PFSK-1 (cell line): ENCODE results near the gene APOL3.

Experiments
- FOXP2 ChIP-seq: optimal IDR thresholded peaks from 2 replicates; pipeline ENCODE3; 2011; ENCODE audit warnings: borderline replicate concordance, control low read depth, inconsistent platforms; ENCODE audit not compliant: insufficient read depth; ENCODE audit errors: extremely low read length, extremely low read depth
- POLR2AphosphoS5 ChIP-seq: IDR thresholded peaks from 2 replicates; pipeline ENCODE4 v1.6.1; 2012; ENCODE audit warnings: low read depth, mild to moderate bottlenecking, control low read depth, low read length, moderate library complexity
- REST ChIP-seq, 2 experiments: IDR thresholded peaks; 2 replicates each; pipeline versions ENCODE4 v1.6.1 to v1.8.0; 2011 to 2012; ENCODE audit warnings: low read depth in 2 of 2, low read length in 2 of 2, control low read depth in 1 of 2, inconsistent platforms in 1 of 2, mild to moderate bottlenecking in 1 of 2, moderate library complexity in 1 of 2; ENCODE audit not compliant: insufficient read depth in 1 of 2
- SIN3A ChIP-seq: IDR thresholded peaks from 2 replicates; pipeline ENCODE4 v1.6.1; 2012; ENCODE audit warnings: mild to moderate bottlenecking, low read length, moderate library complexity, borderline replicate concordance; ENCODE audit not compliant: insufficient read depth
- TAF1 ChIP-seq: IDR thresholded peaks from 2 replicates; pipeline ENCODE4 v1.6.1; 2012; ENCODE audit warnings: low read length, control low read depth, borderline replicate concordance; ENCODE audit not compliant: insufficient read depth

The APOL3 gene

GRCh38 chr22:36204632-36205015 is 44.1 kb upstream of the APOL3 start:
- TF ChIP-seq FOXP2 (no peak), REST (IDR thresholded peaks at IDR 0.05; ENCODE audit: insufficient read depth in 1 of 2, low read depth in 2 of 2, low read length in 2 of 2) (no peak), TAF1 (no peak), POLR2AphosphoS5 (no peak), SIN3A (no peak)

DNA sequence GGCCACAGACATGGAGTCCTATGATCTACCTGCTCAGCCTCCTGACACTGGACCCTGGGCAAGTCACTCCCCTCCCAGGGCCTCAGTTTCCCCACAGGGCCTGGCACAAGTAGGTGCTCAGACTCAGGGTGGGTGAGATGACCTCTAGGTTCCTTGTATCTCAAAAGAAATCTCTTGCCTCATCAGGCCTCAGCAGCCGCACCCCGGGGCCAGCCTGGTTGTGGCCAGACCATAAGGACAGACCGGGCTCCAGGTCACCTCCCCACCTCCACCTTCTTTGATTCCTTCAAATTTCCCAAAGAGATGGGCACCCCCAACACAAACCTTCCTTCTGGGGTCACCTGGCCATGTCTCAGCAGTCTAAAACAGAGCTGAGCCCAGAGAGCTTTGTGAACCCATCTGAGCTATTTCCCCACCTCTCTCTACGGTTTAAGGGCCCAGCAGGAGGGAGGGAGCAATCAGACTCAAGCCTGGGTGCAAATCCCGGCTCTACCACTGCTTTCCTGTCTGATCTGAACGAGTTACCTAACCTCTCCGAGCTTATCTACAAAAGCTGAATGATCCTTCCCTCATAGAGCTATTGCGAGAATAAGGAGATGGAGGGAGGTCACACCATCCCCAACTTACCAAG is 43.6 kb upstream of the APOL3 start:
- TF ChIP-seq SIN3A (no peak), TAF1 (no peak), FOXP2 (no peak), POLR2AphosphoS5 (no peak), REST (IDR thresholded peaks at IDR 0.05; ENCODE audit: insufficient read depth in 1 of 2, low read depth in 2 of 2, low read length in 2 of 2) (no peak)

- no peak for TF ChIP-seq TAF1
- TF ChIP-seq POLR2AphosphoS5: no peak; the same call in 1 of the 2 replicates
- TF ChIP-seq SIN3A: no peak
These were observed 41.2 kb upstream of the APOL3 start, which contains the start of gene APOL4 for GRCh38 chr22:36201630-36202319. TSS of gene APOL4 (minus strand) at chr22:36201809. CDS start at chr22:36201734, 75 bp downstream.

DNA sequence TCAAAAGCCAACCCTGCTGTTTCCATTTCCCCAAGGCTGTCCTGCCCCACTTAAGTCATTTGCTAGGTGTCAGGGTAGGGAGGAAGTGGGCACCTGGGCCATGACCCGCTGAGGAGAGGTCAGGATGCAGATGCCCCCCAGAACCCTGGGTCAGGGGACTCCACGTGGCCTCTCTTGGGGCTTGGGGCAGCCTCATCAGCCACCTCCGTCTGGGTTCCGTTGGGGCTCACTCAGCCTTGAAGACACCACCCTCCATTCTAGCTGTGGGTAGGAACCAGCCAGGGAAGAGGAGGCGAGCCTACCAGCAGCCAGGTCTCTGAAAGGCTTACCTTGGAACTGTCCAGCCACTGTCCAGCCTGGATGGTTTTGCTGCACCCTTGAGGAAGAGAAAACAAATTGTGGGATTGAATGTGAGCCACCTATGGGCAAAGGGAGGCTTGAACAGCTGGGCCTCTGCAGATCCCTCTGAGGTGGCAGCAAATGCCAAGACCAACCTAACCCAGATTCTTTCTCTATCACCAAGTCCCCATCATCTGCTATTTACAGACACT is 38.5 kb upstream of the APOL3 start:
- TF ChIP-seq FOXP2: no peak
- TF ChIP-seq REST (IDR thresholded peaks at IDR 0.05; ENCODE audit: insufficient read depth in 1 of 2, low read depth in 2 of 2, low read length in 2 of 2): peak; percentile 29 to 75; a peak in 2 of 4 replicates

DNA sequence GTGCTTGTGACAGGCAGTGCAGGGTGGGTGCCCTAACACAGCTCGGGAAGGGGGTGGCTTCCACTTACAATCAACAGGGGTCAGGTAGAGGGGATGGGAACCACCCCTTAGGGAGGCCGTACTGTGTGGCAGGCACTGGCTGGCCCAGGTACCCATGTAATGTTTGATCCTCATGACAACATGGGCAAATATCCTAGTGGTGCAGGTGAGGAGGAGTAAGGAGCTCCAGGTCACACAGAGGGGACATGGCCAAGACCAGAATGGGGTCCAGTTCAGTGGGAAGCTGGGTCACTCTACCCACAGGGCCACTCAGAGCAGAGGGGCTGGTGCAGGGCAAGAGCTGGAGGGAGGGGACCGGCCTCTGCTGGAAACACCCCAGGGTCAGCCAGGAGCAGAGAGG is 38.0 kb upstream of the APOL3 start:
- no peak for TF ChIP-seq REST (IDR thresholded peaks at IDR 0.05; ENCODE audit: insufficient read depth in 1 of 2, low read depth in 2 of 2, low read length in 2 of 2)
- no peak for TF ChIP-seq TAF1
- no peak for TF ChIP-seq SIN3A
- no peak for TF ChIP-seq POLR2AphosphoS5
- no peak for TF ChIP-seq FOXP2
